Upper lobe of left lung (tissue), 6 donors: ENCODE results near the gene SOX21. TPM values are rescaled to one million over a fixed set of nuclear protein-coding genes. Genes with fewer than 3 reads are reported as not detected.

Source experiments
- ATAC-seq, 2 donors: fragments of 200-7000 bp; cut with Tn5 transposase; one replicate each; pipeline ENCODE4 v1.9.1; 2022; ENCODE audit warnings: mild to moderate bottlenecking in 2 of 2, moderate library complexity in 2 of 2; ENCODE audit not compliant: low FRiP score in 2 of 2
- DNase-seq, 2 donors: peaks; one replicate each; pipeline ENCODE4 v3.0.0-alpha.2; 2019 to 2020
- H3K27ac ChIP-seq, 4 donors: fragments of 200-600 bp; sonication (generic); one replicate each; pipeline ENCODE4 v1.5.1; 2016 to 2019
- H3K27me3 ChIP-seq, 4 donors: fragments of 200-600 bp; sonication (generic); one replicate each; pipeline ENCODE4 v1.5.1; 2017 to 2019
- H3K36me3 ChIP-seq, 4 donors: fragments of 200-600 bp; sonication (generic); one replicate each; pipeline ENCODE4 v1.5.1; 2016 to 2019
- H3K4me1 ChIP-seq, 4 donors: fragments of 200-600 bp; sonication (generic); one replicate each; pipeline ENCODE4 v1.5.1; 2018 to 2019
- H3K4me3 ChIP-seq, 4 donors: fragments of 200-600 bp; sonication (generic); one replicate each; pipeline ENCODE4 v1.5.1; 2017 to 2019; ENCODE audit warnings: mild to moderate bottlenecking in 2 of 4, moderate library complexity in 1 of 4
- H3K9me3 ChIP-seq, 4 donors: fragments of 200-600 bp; sonication (generic); one replicate each; pipeline ENCODE4 v1.5.1; 2018 to 2019
- CTCF ChIP-seq, 6 experiments: fragments of 450-650 bp in 4 of 6; fragments of 200-600 bp in 2 of 6; sonication (generic) in 2 of 6; IDR thresholded peaks; one replicate each; pipeline ENCODE4 v1.5.1; 2016 to 2019; ENCODE audit warnings: antibody characterized with exemption in 6 of 6
- EP300 ChIP-seq, 4 donors: sonication (generic); formaldehyde crosslinking; IDR thresholded peaks; one replicate each; pipeline ENCODE4 v1.5.1; 2017; ENCODE audit warnings: antibody characterized with exemption in 4 of 4, control low read depth in 2 of 4
- POLR2A ChIP-seq, 4 donors: fragments of 450-650 bp; IDR thresholded peaks; one replicate each; pipeline ENCODE4 v1.5.1; 2016 to 2017; ENCODE audit warnings: antibody characterized with exemption in 4 of 4, mild to moderate bottlenecking in 2 of 4
- POLR2AphosphoS5 ChIP-seq, 2 donors: sonication (generic); formaldehyde crosslinking; IDR thresholded peaks; one replicate each; pipeline ENCODE4 v1.5.1; 2017; ENCODE audit warnings: antibody characterized with exemption in 2 of 2
- WGBS, 2 donors: methylation state at CpG; one replicate each; pipeline ENCODE4 v1.1.5; 2017 to 2018; 5-methylcytosine and 5-hydroxymethylcytosine counted together
- total RNA-seq, 6 donors: library from RNA; depleted of rRNA in 4 of 6; stranded (reverse); fragments of >200 nt in 4 of 6; gene quantifications; one replicate each; pipeline versions ENCODE4 v1.1.0 to v1.2.1, GENCODE V29; 2016 to 2021
- donor health status: DM: no; HTN: no; CAD: no; lungs with moderate emphysema.
- donor health status: DM: no; HTN: yes; CAD: no; lungs with severe emphysema.

SOX21 gene
- total RNA-seq, 6 donors from 2014 or later: 0.13 to 0.79 TPM; not detected in 4

DNA sequence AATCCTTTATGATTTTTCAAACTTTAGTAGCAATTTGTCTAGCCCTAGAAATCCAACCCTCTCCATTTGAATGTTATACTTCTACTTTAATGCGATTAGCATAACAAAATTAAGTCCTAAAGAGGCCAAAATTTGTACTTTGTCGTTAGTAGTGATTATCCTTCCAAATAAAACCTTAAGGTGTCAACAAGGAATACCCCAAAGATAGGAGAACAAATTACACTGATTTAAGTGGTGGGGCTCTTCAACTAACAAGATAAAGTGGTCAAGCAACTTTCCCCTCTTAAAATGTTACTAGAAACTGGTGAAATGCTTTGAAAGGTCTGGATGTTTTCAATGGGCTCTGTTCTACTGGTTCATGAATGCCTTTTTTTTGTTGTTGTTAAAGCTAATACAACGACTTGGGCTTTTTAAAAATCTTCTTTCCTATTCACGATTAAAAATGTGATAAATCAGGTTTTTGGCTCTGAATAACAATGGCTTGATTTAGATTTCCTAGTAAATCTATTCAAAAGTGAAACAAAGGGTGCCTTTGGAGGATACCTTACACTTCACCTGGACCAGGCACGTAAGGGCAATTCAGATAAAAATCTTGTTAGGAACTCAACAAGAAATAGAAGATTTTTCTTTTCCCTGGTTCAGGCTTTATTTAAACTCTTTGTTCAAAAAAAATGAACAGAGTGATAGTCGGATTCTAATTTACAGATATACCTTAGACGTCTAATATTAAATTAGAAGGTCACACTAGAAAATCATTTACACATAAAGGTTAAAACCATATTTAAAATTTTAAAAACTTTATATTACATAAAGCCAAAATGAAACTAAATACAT is 3.1 kb downstream of the SOX21 start:
- Histone ChIP-seq H3K36me3 (no peaks in the 10 kb centered on the region), H3K9me3 (no peaks in the 10 kb centered on the region), H3K4me3 (no peak overlapping the region), H3K27me3 (peaks cover 0 to 90% (median 43%) of the 10 kb centered on the region in 4 donors), H3K4me1 (peaks cover 30 to 49% (median 37%) of the 10 kb centered on the region in 4 donors), H3K27ac (no peak overlapping the region)
- DNase-seq (no peak), ATAC-seq (no peak)
- TF ChIP-seq POLR2AphosphoS5 (IDR thresholded peaks at IDR 0.05) (no peak), EP300 (IDR thresholded peaks at IDR 0.05) (no peak), CTCF (IDR thresholded peaks at IDR 0.05) (no peak), POLR2A (IDR thresholded peaks at IDR 0.05) (no peak)
- 13 to 15% methylated on average over 7 of the region's 7 CpGs for whole genome bisulfite sequencing, 2 donors

- H3K4me3 ChIP-seq: no peak overlapping the region
- DNase-seq: peak in 1 of 2 donors; percentile 16
- H3K4me1 ChIP-seq: peaks cover 27 to 44% (median 33%) of the 10 kb centered on the region in 4 donors
- no peaks in the 10 kb centered on the region for H3K9me3 ChIP-seq
- no peaks in the 10 kb centered on the region for H3K36me3 ChIP-seq
- WGBS, 2 donors: 9 to 11% methylated on average over 31 of the region's 31 CpGs
- no peak for TF ChIP-seq POLR2A (IDR thresholded peaks at IDR 0.05)
- TF ChIP-seq CTCF (IDR thresholded peaks at IDR 0.05): no peak
- no peak for TF ChIP-seq POLR2AphosphoS5 (IDR thresholded peaks at IDR 0.05)
- TF ChIP-seq EP300 (IDR thresholded peaks at IDR 0.05): no peak
- ATAC-seq: no peak
- peaks cover 0 to 90% (median 41%) of the 10 kb centered on the region in 4 donors for H3K27me3 ChIP-seq
- no peak overlapping the region for H3K27ac ChIP-seq
These were observed 4.1 kb downstream of the SOX21 start for GRCh38 chr13:94708031-94708859.

- Histone ChIP-seq H3K4me3 (no peak overlapping the region), H3K27ac (no peak overlapping the region)
These were observed 4.8 kb downstream of the SOX21 start for GRCh38 chr13:94707400-94708021.

More at GRCh38 chr13:94707400-94708021, 4.8 kb downstream of the SOX21 start:
- Histone ChIP-seq H3K4me1 (peaks cover 19 to 36% (median 26%) of the 10 kb centered on the region in 4 donors), H3K36me3 (no peaks in the 10 kb centered on the region), H3K9me3 (no peaks in the 10 kb centered on the region), H3K27me3 (peaks cover 0 to 90% (median 39%) of the 10 kb centered on the region in 4 donors)
- TF ChIP-seq POLR2AphosphoS5 (IDR thresholded peaks at IDR 0.05) (no peak), EP300 (IDR thresholded peaks at IDR 0.05) (no peak), CTCF (IDR thresholded peaks at IDR 0.05) (no peak), POLR2A (IDR thresholded peaks at IDR 0.05) (no peak)
- peak in 1 of 2 donors; percentile 30 for ATAC-seq
- 7 to 9% methylated on average over 23 to 41 of the region's 41 CpGs for WGBS, 2 donors
- DNase-seq: peak in 1 of 2 donors; percentile 69
